ENCODE data around the gene S100A14. TPM values are rescaled to one million over a fixed set of nuclear protein-coding genes. Genes with fewer than 3 reads are reported as not detected.
"Not testable (repeated sequence)": the region's sequence is repeated elsewhere in the genome, so short reads cannot be mapped to it uniquely, and the experiment has no call there.

Gene S100A14
- total RNA-seq, 6 experiments from 2014 or later: 0.54 TPM; not detected in 5

GRCh38 chr1:153643816-153644215, 27.7 kb upstream of the S100A14 start:
- TF ChIP-seq CTCF (IDR thresholded peaks at IDR 0.05): no peak
- no peak overlapping the region for H3K27ac Mint-ChIP-seq
- H3K4me1 Mint-ChIP-seq (ENCODE audit: low read depth): 0 out of 2 replicates have a peak, but pooled peaks cover 5% of the 10 kb centered on the region
- H3K9me3 Mint-ChIP-seq: no peaks in the 10 kb centered on the region
- no peak overlapping the region for H3K4me3 Mint-ChIP-seq
- peaks cover 56% of the 10 kb centered on the region for H3K36me3 Mint-ChIP-seq (ENCODE audit: low read depth)
- peaks cover 4% of the 10 kb centered on the region; the same call in 1 of the 2 replicates for H3K27me3 Mint-ChIP-seq (ENCODE audit: insufficient read depth)
- no peak for DNase-seq

- DNase-seq: no peak
- no peak overlapping the region for H3K4me3 Mint-ChIP-seq
- no peak overlapping the region for H3K27ac Mint-ChIP-seq
- no peaks in the 10 kb centered on the region; the same call in 1 of the 2 replicates for H3K27me3 Mint-ChIP-seq (ENCODE audit: insufficient read depth)
- no peak for TF ChIP-seq CTCF (IDR thresholded peaks at IDR 0.05)
- H3K9me3 Mint-ChIP-seq: no peaks in the 10 kb centered on the region
- peaks cover 5% of the 10 kb centered on the region; the same call in 1 of the 2 replicates for H3K4me1 Mint-ChIP-seq (ENCODE audit: low read depth)
- peaks cover 56% of the 10 kb centered on the region for H3K36me3 Mint-ChIP-seq (ENCODE audit: low read depth)
Observed at GRCh38 chr1:153643100-153643499, 27.0 kb upstream of the S100A14 start.

- Mint-ChIP-seq H3K27ac (no peak overlapping the region), H3K36me3 (ENCODE audit: low read depth) (peaks cover 60% of the 10 kb centered on the region), H3K9me3 (no peaks in the 10 kb centered on the region), H3K4me3 (no peak overlapping the region), H3K4me1 (ENCODE audit: low read depth) (peaks cover 12% of the 10 kb centered on the region), H3K27me3 (ENCODE audit: insufficient read depth) (no peaks in the 10 kb centered on the region)
- no peak for DNase-seq
- TF ChIP-seq CTCF (IDR thresholded peaks at IDR 0.05): no peak
Observed at GRCh38 chr1:153642161-153642560, 26.0 kb upstream of the S100A14 start.

GRCh38 chr1:153640861-153641260, 24.7 kb upstream of the S100A14 start:
- TF ChIP-seq CTCF (IDR thresholded peaks at IDR 0.05): no peak
- no peak overlapping the region for H3K4me3 Mint-ChIP-seq
- no peak for DNase-seq
- H3K9me3 Mint-ChIP-seq: no peaks in the 10 kb centered on the region
- H3K27me3 Mint-ChIP-seq (ENCODE audit: insufficient read depth): no peaks in the 10 kb centered on the region
- peaks cover 14% of the 10 kb centered on the region for H3K4me1 Mint-ChIP-seq (ENCODE audit: low read depth)
- H3K36me3 Mint-ChIP-seq (ENCODE audit: low read depth): peaks cover 61% of the 10 kb centered on the region
- H3K27ac Mint-ChIP-seq: no peak overlapping the region

- peaks cover 56% of the 10 kb centered on the region for H3K36me3 Mint-ChIP-seq (ENCODE audit: low read depth)
- not testable (repeated sequence) for H3K27ac Mint-ChIP-seq; H3K9me3 Mint-ChIP-seq; H3K27me3 Mint-ChIP-seq (ENCODE audit: insufficient read depth); DNase-seq; H3K4me3 Mint-ChIP-seq
- H3K4me1 Mint-ChIP-seq (ENCODE audit: low read depth): peaks cover 14% of the 10 kb centered on the region
Observed at GRCh38 chr1:153640213-153640612, 24.1 kb upstream of the S100A14 start.

GRCh38 chr1:153639280-153639679, 23.2 kb upstream of the S100A14 start:
- Mint-ChIP-seq H3K36me3 (ENCODE audit: low read depth) (peaks cover 50% of the 10 kb centered on the region), H3K9me3 (no peaks in the 10 kb centered on the region), H3K4me1 (ENCODE audit: low read depth) (peaks cover 14% of the 10 kb centered on the region), H3K27me3 (ENCODE audit: insufficient read depth) (no peaks in the 10 kb centered on the region), H3K4me3 (no peak overlapping the region), H3K27ac (no peak overlapping the region)
- TF ChIP-seq CTCF (IDR thresholded peaks at IDR 0.05): no peak
- DNase-seq: no peak

All from HFFc6 (cell line).